Keratinocyte (primary cell): ENCODE measurements around the gene SYNGR1. TPM values are rescaled to one million over a fixed set of nuclear protein-coding genes. Genes with fewer than 3 reads are reported as not detected.
"Not testable (repeated sequence)": the region's sequence is repeated elsewhere in the genome, so short reads cannot be mapped to it uniquely, and the experiment has no call there.

ENCODE experiments used
- DNase-seq: peaks from one replicate; pipeline ENCODE4 v3.0.0-alpha.2; 2011; ENCODE audit warnings: low read depth, missing footprints, low spot score
- FAIRE-seq: peaks from 2 replicates; lab custom pipeline; 2011; peaks lifted over from hg19 to GRCh38; lab: Jason Lieb, UNC
- H2AFZ ChIP-seq: 2 replicates; pipeline ENCODE4 v1.6.0; 2012; ENCODE audit warnings: low read length, control low read depth, inconsistent platforms; ENCODE audit not compliant: control insufficient read depth
- H3K27ac ChIP-seq: 2 replicates; pipeline ENCODE4 v1.5.1; 2011; ENCODE audit warnings: low read length; ENCODE audit not compliant: control insufficient read depth, insufficient read depth
- H3K27me3 ChIP-seq: 3 replicates; pipeline ENCODE4 v1.6.0; 2011; ENCODE audit warnings: low read length; ENCODE audit not compliant: control insufficient read depth, insufficient read depth; ENCODE audit errors: extremely low read depth
- H3K36me3 ChIP-seq, 2 experiments: 2 replicates in 1 of 2; 3 replicates in 1 of 2; pipeline ENCODE4 v1.5.1; 2011; ENCODE audit warnings: low read length in 2 of 2, mild to moderate bottlenecking in 1 of 2; ENCODE audit not compliant: control insufficient read depth in 2 of 2, insufficient read depth in 2 of 2; ENCODE audit errors: extremely low read depth in 1 of 2
- H3K4me1 ChIP-seq: 3 replicates; pipeline ENCODE4 v1.5.1; 2011; ENCODE audit warnings: low read length; ENCODE audit not compliant: control insufficient read depth, insufficient read depth; ENCODE audit errors: extremely low read depth
- H3K4me2 ChIP-seq: 3 replicates; pipeline ENCODE4 v1.6.0; 2011; ENCODE audit warnings: low read depth, low read length; ENCODE audit not compliant: control insufficient read depth, insufficient read depth; ENCODE audit errors: extremely low read depth
- H3K4me3 ChIP-seq, 3 experiments: fragments of 200-600 bp in 1 of 3; sonication (generic) in 1 of 3; 2 replicates in 2 of 3; 3 replicates in 1 of 3; pipeline ENCODE4 v1.5.1; 2011 to 2016; ENCODE audit warnings: low read length in 3 of 3, mild to moderate bottlenecking in 3 of 3, control low read depth in 2 of 3, inconsistent platforms in 1 of 3, low read depth in 1 of 3, mixed read lengths in 1 of 3, mixed run types in 1 of 3, moderate library complexity in 1 of 3; ENCODE audit not compliant: control insufficient read depth in 2 of 3, insufficient read depth in 2 of 3; ENCODE audit errors: extremely low read depth in 1 of 3
- H3K79me2 ChIP-seq: 2 replicates; pipeline ENCODE4 v1.6.0; 2012; ENCODE audit warnings: low read length; ENCODE audit not compliant: control insufficient read depth, insufficient read depth
- H3K9ac ChIP-seq: 3 replicates; pipeline ENCODE4 v1.6.0; 2011; ENCODE audit warnings: low read length; ENCODE audit not compliant: control insufficient read depth, insufficient read depth; ENCODE audit errors: extremely low read depth
- H3K9me1 ChIP-seq: 3 replicates; pipeline ENCODE4 v1.6.0; 2011; ENCODE audit warnings: low read length; ENCODE audit not compliant: control insufficient read depth, insufficient read depth; ENCODE audit errors: extremely low read depth
- H3K9me3 ChIP-seq: 2 replicates; pipeline ENCODE4 v1.5.1; 2012; ENCODE audit warnings: low read depth, low read length; ENCODE audit not compliant: control insufficient read depth
- H4K20me1 ChIP-seq: 3 replicates; pipeline ENCODE4 v1.6.0; 2011; ENCODE audit warnings: low read length; ENCODE audit not compliant: control insufficient read depth, insufficient read depth; ENCODE audit errors: extremely low read depth
- EZH2 ChIP-seq: IDR thresholded peaks from one replicate; pipeline ENCODE4 v1.6.1; 2012; ENCODE audit warnings: inconsistent platforms, mild to moderate bottlenecking, low read length, moderate library complexity
- dilution Hi-C: fragments of 300-500 bp; cut with MboI; formaldehyde crosslinking; loops from one replicate; pipeline ENCODE4 v1.7.0; 2020; ENCODE audit warnings: low sequenced_read_pairs; ENCODE audit not compliant: extremely low pct_ligation_motif_present
- polyA plus RNA-seq, 5 experiments: library from polyadenylated mRNA; depleted of rRNA in 3 of 5; stranded (reverse) in 3 of 5; stranded (forward) in 1 of 5; unstranded in 1 of 5; fragments of >200 nt; gene quantifications; 1 replicate in 1 of 5; 2 replicates in 3 of 5; 3 replicates in 1 of 5; pipeline versions ENCODE4 v1.2.1 to v1.2.3, GENCODE V29; 2011 to 2012; ENCODE audit warnings: missing spikeins in 2 of 5, low read depth in 1 of 5, low replicate concordance in 1 of 5
- TF ChIP-seq, protein P1 (sequence below), 3 experiments: IDR thresholded peaks in 1 of 3; conservative IDR thresholded peaks in 1 of 3; optimal IDR thresholded peaks in 1 of 3; 2 replicates in 2 of 3; 3 replicates in 1 of 3; pipeline versions ENCODE3 to v1.5.1; 2011; ENCODE audit warnings: low read length in 3 of 3, mild to moderate bottlenecking in 3 of 3, moderate library complexity in 2 of 3, control low read depth in 1 of 3, inconsistent platforms in 1 of 3; ENCODE audit not compliant: insufficient read depth in 2 of 3; ENCODE audit errors: extremely low read depth in 1 of 3

SYNGR1 gene
- polyA plus RNA-seq, 1 donor (not counting 4 experiments of a cell fraction or from before 2014, with no cell fraction given) = 0.63 TPM

DNA sequence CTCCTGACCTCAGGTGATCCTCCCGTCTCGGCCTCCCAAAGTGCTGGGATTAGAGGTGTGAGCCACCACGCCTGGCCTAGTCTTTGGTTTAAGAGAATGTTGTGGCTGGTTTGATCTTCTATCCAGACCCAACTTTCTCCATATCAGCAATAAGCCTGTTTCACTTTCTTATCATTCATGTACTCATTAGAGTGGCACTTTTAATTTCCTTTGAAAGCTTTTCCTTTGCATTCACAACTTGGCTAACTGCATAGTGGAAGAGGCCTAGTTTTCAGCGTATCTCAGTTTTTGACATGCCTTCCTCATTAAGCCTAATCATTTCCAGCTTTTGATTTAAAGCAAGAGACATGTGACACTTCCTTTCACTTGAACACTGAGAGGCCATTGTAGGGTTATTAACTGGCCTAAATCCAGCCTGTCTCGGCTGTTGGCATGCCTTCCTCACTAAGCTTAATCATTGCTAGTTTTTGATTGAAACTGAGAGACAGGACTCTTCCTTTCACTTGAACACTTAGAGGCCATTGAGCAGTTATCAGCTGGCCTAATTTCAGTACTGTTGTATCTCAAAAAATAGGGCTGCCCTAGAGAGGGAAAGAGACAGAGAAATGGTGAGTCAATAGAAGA is 17.2 kb upstream of the SYNGR1 start:
- DNase-seq = no peak
- no peaks in the 10 kb centered on the region for H4K20me1 ChIP-seq
- dilution Hi-C loops = no loop called here
- no peaks in the 10 kb centered on the region for H3K4me1 ChIP-seq
- H2AFZ ChIP-seq = no peak overlapping the region
- no peak overlapping the region for H3K4me2 ChIP-seq
- H3K36me3 ChIP-seq = no peaks in the 10 kb centered on the region
- TF ChIP-seq, protein P1, sequence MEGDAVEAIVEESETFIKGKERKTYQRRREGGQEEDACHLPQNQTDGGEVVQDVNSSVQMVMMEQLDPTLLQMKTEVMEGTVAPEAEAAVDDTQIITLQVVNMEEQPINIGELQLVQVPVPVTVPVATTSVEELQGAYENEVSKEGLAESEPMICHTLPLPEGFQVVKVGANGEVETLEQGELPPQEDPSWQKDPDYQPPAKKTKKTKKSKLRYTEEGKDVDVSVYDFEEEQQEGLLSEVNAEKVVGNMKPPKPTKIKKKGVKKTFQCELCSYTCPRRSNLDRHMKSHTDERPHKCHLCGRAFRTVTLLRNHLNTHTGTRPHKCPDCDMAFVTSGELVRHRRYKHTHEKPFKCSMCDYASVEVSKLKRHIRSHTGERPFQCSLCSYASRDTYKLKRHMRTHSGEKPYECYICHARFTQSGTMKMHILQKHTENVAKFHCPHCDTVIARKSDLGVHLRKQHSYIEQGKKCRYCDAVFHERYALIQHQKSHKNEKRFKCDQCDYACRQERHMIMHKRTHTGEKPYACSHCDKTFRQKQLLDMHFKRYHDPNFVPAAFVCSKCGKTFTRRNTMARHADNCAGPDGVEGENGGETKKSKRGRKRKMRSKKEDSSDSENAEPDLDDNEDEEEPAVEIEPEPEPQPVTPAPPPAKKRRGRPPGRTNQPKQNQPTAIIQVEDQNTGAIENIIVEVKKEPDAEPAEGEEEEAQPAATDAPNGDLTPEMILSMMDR (optimal IDR thresholded peaks at IDR 0.05 in 1 of 3, IDR thresholded peaks at IDR 0.05 in 1 of 3, conservative IDR thresholded peaks at IDR 0.05 in 1 of 3; ENCODE audit: extremely low read depth in 1 of 3, insufficient read depth in 2 of 3, low read length in 3 of 3) = no peak
- TF ChIP-seq EZH2 = no peak
- no peak overlapping the region for H3K27ac ChIP-seq
- H3K9me3 ChIP-seq = no peaks in the 10 kb centered on the region
- H3K4me3 ChIP-seq = no peak overlapping the region
- H3K79me2 ChIP-seq = no peaks in the 10 kb centered on the region
- no peaks in the 10 kb centered on the region for H3K9me1 ChIP-seq
- H3K27me3 ChIP-seq = no peaks in the 10 kb centered on the region
- no peak for FAIRE-seq
- no peak overlapping the region for H3K9ac ChIP-seq

DNA sequence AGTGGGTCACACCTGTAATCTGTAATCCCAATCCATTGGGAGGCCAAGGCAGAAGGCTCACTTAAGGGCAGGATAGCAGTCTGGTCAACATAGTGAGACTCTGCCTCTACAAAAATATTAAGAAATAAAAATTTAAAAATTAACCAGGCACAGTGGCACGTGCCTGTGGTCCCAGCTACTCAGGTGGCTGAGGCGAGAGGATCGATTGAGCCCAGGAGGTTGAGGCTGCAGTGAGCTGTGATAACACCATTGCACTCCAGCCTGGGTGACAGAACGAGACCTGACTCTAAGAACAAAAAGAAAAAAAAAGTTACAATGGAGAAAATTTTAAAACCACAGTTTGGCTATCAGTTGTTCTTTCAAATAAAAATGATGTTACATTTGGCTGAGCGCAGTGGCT is 13.4 kb upstream of the SYNGR1 start:
- no peak overlapping the region for H3K4me3 ChIP-seq
- dilution Hi-C loops = no loop called here
- no peaks in the 10 kb centered on the region for H3K4me1 ChIP-seq
- TF ChIP-seq, protein P1 (optimal IDR thresholded peaks at IDR 0.05 in 1 of 3, IDR thresholded peaks at IDR 0.05 in 1 of 3, conservative IDR thresholded peaks at IDR 0.05 in 1 of 3; ENCODE audit: extremely low read depth in 1 of 3, insufficient read depth in 2 of 3, low read length in 3 of 3) = no peak
- no peak for TF ChIP-seq EZH2
- H3K27ac ChIP-seq = no peak overlapping the region
- no peaks in the 10 kb centered on the region for H3K79me2 ChIP-seq
- H2AFZ ChIP-seq = no peak overlapping the region
- H3K9me3 ChIP-seq = no peaks in the 10 kb centered on the region
- no peak overlapping the region for H3K4me2 ChIP-seq
- H3K9me1 ChIP-seq = no peaks in the 10 kb centered on the region
- H3K36me3 ChIP-seq = no peaks in the 10 kb centered on the region
- no peak overlapping the region for H3K9ac ChIP-seq
- FAIRE-seq = no peak
- no peak for DNase-seq
- no peaks in the 10 kb centered on the region for H3K27me3 ChIP-seq
- H4K20me1 ChIP-seq = no peaks in the 10 kb centered on the region

GRCh38 chr22:39339775-39340174 is 10.0 kb upstream of the SYNGR1 start:
- H3K4me1 ChIP-seq, H3K9me1 ChIP-seq, H3K9ac ChIP-seq, dilution Hi-C loops, H3K9me3 ChIP-seq, H3K4me3 ChIP-seq, H3K79me2 ChIP-seq, H3K4me2 ChIP-seq, H4K20me1 ChIP-seq, H3K36me3 ChIP-seq, H2AFZ ChIP-seq, FAIRE-seq, H3K27me3 ChIP-seq, H3K27ac ChIP-seq, DNase-seq: not testable (repeated sequence)
